Right lobe of liver (tissue), 4 donors: ENCODE measurements around the gene SCAMP2.

Experiments used
- CTCF ChIP-seq, 4 donors: fragments of 200-600 bp in 3 of 4; fragments of 450-650 bp in 1 of 4; IDR thresholded peaks; one replicate each; pipeline versions ENCODE4 v1.5.1 to v1.8.0; 2016 to 2022; ENCODE audit warnings: antibody characterized with exemption in 4 of 4, mild to moderate bottlenecking in 2 of 4
- POLR2A ChIP-seq: fragments of 450-650 bp; IDR thresholded peaks from one replicate; pipeline ENCODE4 v1.6.1; 2017; ENCODE audit warnings: antibody characterized with exemption, mild to moderate bottlenecking
- donor health status: DM: no; HTN: no; CAD: no.
- donor health status: DM: no; HTN: no; CAD: no.
- donor health status: DM: no; HTN: yes; CAD: no.

- TF ChIP-seq CTCF (IDR thresholded peaks at IDR 0.05), result no peak
- no peak for TF ChIP-seq POLR2A
These were observed 45.6 kb downstream of the SCAMP2 start for GRCh38 chr15:74827614-74828013.
